ENCODE measurements around the gene PITPNB. TPM values are rescaled to one million over a fixed set of nuclear protein-coding genes. Genes with fewer than 3 reads are reported as not detected.

PITPNB gene
- total and polyA plus RNA-seq, 2 experiments from 2014 or later: 50.9 to 56.0 TPM

- Histone ChIP-seq H3K4me2 (no peak overlapping the region), H2AFZ (no peak overlapping the region), H3K9me2 (ENCODE audit: insufficient read depth) (no peaks in the 10 kb centered on the region), H4K20me1 (replicated peaks; ENCODE audit: insufficient read depth) (peaks cover 4% of the 10 kb centered on the region), H3K36me3 (ENCODE audit: insufficient read depth) (peaks cover 22% of the 10 kb centered on the region; the same call in 1 of the 2 replicates), H3K4me3 (no peak overlapping the region), H3K79me2 (replicated peaks; ENCODE audit: insufficient read depth) (no peaks in the 10 kb centered on the region; the same call in none of the 2 replicates), H3F3A (replicated peaks; ENCODE audit: low read depth) (no peaks in the 10 kb centered on the region), H3K27ac (ENCODE audit: low read depth) (no peak overlapping the region), H3K27me3 (ENCODE audit: insufficient read depth) (no peaks in the 10 kb centered on the region), H3K4me1 (ENCODE audit: insufficient read depth) (peaks cover 10% of the 10 kb centered on the region)
- ATAC-seq: no peak
- TF ChIP-seq ZNF331 (CRISPR knock-in tag; IDR thresholded peaks at IDR 0.05; ENCODE audit: low read depth) (no peak), ETS1 (IDR thresholded peaks at IDR 0.05) (no peak), EZH2phosphoT487 (IDR thresholded peaks at IDR 0.05; ENCODE audit: unreplicated experiment) (no peak), JUNB (IDR thresholded peaks at IDR 0.05; ENCODE audit: unreplicated experiment) (no peak)
- peaks cover 36% of the 10 kb centered on the region for H3K36me3 Mint-ChIP-seq (ENCODE audit: low read depth)
- no peak overlapping the region for H3K27ac Mint-ChIP-seq
- H3K9me3 Mint-ChIP-seq: no peaks in the 10 kb centered on the region
- H3K4me3 Mint-ChIP-seq: no peak overlapping the region
- H3K27me3 Mint-ChIP-seq (ENCODE audit: insufficient read depth, low read depth, poor library complexity): no peaks in the 10 kb centered on the region
- H3K4me1 Mint-ChIP-seq: peaks cover 6% of the 10 kb centered on the region
- DNase-seq (ENCODE audit: low spot score): no peak
Observed at GRCh38 chr22:27858626-27859025, 60.4 kb downstream of the PITPNB start.

DNA sequence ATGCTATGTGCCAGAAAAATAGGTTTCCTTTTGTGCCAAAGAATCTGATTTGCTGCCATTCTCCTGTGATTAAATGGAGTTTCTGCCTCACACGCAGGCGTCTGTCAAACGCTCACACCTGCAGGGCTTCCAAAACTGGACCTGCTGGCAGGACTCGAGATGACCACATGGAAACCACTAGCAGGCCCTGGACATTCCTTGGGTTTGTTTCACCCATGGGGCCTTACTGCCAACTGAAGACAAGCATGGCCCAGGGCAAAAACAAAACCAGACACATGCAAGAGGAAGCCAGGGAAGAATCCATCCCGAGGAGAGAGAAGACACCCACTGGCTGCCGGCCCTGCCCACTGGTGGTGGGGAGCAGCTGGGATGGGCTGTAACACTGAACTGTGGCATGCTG lies 61.6 kb downstream of the PITPNB start:
- Histone ChIP-seq H3K9me2 (ENCODE audit: insufficient read depth) (no peaks in the 10 kb centered on the region), H3K4me3 (no peak overlapping the region), H3K27ac (ENCODE audit: low read depth) (no peak overlapping the region), H3F3A (replicated peaks; ENCODE audit: low read depth) (no peaks in the 10 kb centered on the region), H3K4me2 (no peak overlapping the region), H3K4me1 (ENCODE audit: insufficient read depth) (peaks cover 11% of the 10 kb centered on the region), H2AFZ (no peak overlapping the region), H3K27me3 (ENCODE audit: insufficient read depth) (no peaks in the 10 kb centered on the region), H3K36me3 (ENCODE audit: insufficient read depth) (peaks cover 34% of the 10 kb centered on the region; the same call in 1 of the 2 replicates), H3K79me2 (replicated peaks; ENCODE audit: insufficient read depth) (no peaks in the 10 kb centered on the region; the same call in 1 of the 2 replicates), H4K20me1 (replicated peaks; ENCODE audit: insufficient read depth) (peaks cover 4% of the 10 kb centered on the region)
- Mint-ChIP-seq H3K9me3 (no peaks in the 10 kb centered on the region), H3K27ac (no peak overlapping the region), H3K4me1 (peaks cover 8% of the 10 kb centered on the region), H3K27me3 (ENCODE audit: insufficient read depth, low read depth, poor library complexity) (no peaks in the 10 kb centered on the region), H3K36me3 (ENCODE audit: low read depth) (peaks cover 42% of the 10 kb centered on the region), H3K4me3 (no peak overlapping the region)
- DNase-seq (ENCODE audit: low spot score) (no peak), ATAC-seq (no peak)
- TF ChIP-seq POLR2AphosphoS5 (IDR thresholded peaks at IDR 0.05; ENCODE audit: low read depth) (no peak), REST (IDR thresholded peaks at IDR 0.05; ENCODE audit: unreplicated experiment) (no peak), STAT1 (IDR thresholded peaks at IDR 0.05; ENCODE audit: unreplicated experiment) (no peak), NANOG (IDR thresholded peaks at IDR 0.05; ENCODE audit: borderline replicate concordance) (no peak), CREB1 (CRISPR knock-in tag; IDR thresholded peaks at IDR 0.05; ENCODE audit: low read depth) (no peak), EZH2phosphoT487 (IDR thresholded peaks at IDR 0.05; ENCODE audit: unreplicated experiment) (no peak), ETS1 (IDR thresholded peaks at IDR 0.05) (no peak), ZNF114 (CRISPR knock-in tag; IDR thresholded peaks at IDR 0.05) (no peak), JUNB (IDR thresholded peaks at IDR 0.05; ENCODE audit: unreplicated experiment) (no peak), EZH2 (IDR thresholded peaks at IDR 0.05; ENCODE audit: low read depth, unreplicated experiment) (no peak), CTCF (conservative IDR thresholded peaks at IDR 0.05; ENCODE audit: low read depth in 2 of 2) (no peak)
